Osteocyte (in vitro differentiated cells): Measurements from ENCODE around the gene NTF4. TPM values are rescaled to one million over a fixed set of nuclear protein-coding genes. Genes with fewer than 3 reads are reported as not detected.

Experiments used
- DNase-seq: peaks from one replicate; pipeline ENCODE4 v3.0.0; 2021; ENCODE audit warnings: mixed read lengths; ENCODE audit not compliant: unreplicated experiment; ENCODE audit errors: extremely low spot score
- H3K27ac Mint-ChIP-seq: one replicate; pipeline ENCODE4 v1.8.0; 2021; ENCODE audit warnings: mild to moderate bottlenecking, mixed read lengths; ENCODE audit not compliant: unreplicated experiment
- H3K27me3 Mint-ChIP-seq: one replicate; pipeline ENCODE4 v1.8.0; 2021; ENCODE audit warnings: mixed read lengths; ENCODE audit not compliant: unreplicated experiment
- H3K36me3 Mint-ChIP-seq: one replicate; pipeline ENCODE4 v1.8.0; 2021; ENCODE audit warnings: mixed read lengths; ENCODE audit not compliant: unreplicated experiment
- H3K4me1 Mint-ChIP-seq: one replicate; pipeline ENCODE4 v1.8.0; 2021; ENCODE audit warnings: mixed read lengths; ENCODE audit not compliant: unreplicated experiment
- H3K4me3 Mint-ChIP-seq: one replicate; pipeline ENCODE4 v1.8.0; 2021; ENCODE audit warnings: mild to moderate bottlenecking, moderate library complexity, mixed read lengths; ENCODE audit not compliant: unreplicated experiment
- H3K9me3 Mint-ChIP-seq: one replicate; pipeline ENCODE4 v1.8.0; 2021; ENCODE audit warnings: mixed read lengths; ENCODE audit not compliant: unreplicated experiment
- CTCF ChIP-seq: fragments of 200-600 bp; sonication (generic); IDR thresholded peaks from 2 replicates; pipeline ENCODE4 v1.5.0; 2021; ENCODE audit warnings: antibody characterized with exemption, mild to moderate bottlenecking, moderate library complexity
- long read RNA-seq: library from polyadenylated mRNA; unstranded; transcript quantifications from one replicate; pipeline ENCODE4 v2.0.0, GENCODE V29; 2021
- total RNA-seq: library from RNA; stranded (reverse); gene quantifications from 2 replicates; pipeline ENCODE4 v1.2.1, GENCODE V29; 2021

NTF4 gene
- not detected in 2 replicates for total RNA-seq
- long read RNA-seq = 0 reads

- no peak for DNase-seq
- TF ChIP-seq CTCF = no peak
- peaks cover 7% of the 10 kb centered on the region for H3K9me3 Mint-ChIP-seq
- H3K27ac Mint-ChIP-seq = peak within 1 kb of the TSS; percentile 54
- peak within 1 kb of the TSS; percentile 45 for H3K4me3 Mint-ChIP-seq
- no peaks in the 10 kb centered on the region for H3K36me3 Mint-ChIP-seq
- H3K27me3 Mint-ChIP-seq = peaks cover 38% of the 10 kb centered on the region
- H3K4me1 Mint-ChIP-seq = peaks cover 7% of the 10 kb centered on the region
Observed at GRCh38 chr19:49064768-49065611, at the start of gene NTF4. Gene NTF4, minus strand, starts transcription at chr19:49064818. Its CDS starts 2,821 bp downstream, at chr19:49061997.

- H3K4me3 Mint-ChIP-seq = peak within 1 kb of the TSS; percentile 84
- H3K4me1 Mint-ChIP-seq = peaks cover 27% of the 10 kb centered on the region
- H3K27me3 Mint-ChIP-seq = no peaks in the 10 kb centered on the region
- no peaks in the 10 kb centered on the region for H3K9me3 Mint-ChIP-seq
- peak; percentile 55 for TF ChIP-seq CTCF
- H3K27ac Mint-ChIP-seq = peak within 1 kb of the TSS; percentile 71
- H3K36me3 Mint-ChIP-seq = peaks cover 4% of the 10 kb centered on the region
- DNase-seq = peak; percentile 92
Observed at GRCh38 chr19:49113762-49114629, 49.4 kb upstream of the NTF4 start, which contains the start of gene LIN7B. Gene LIN7B, plus strand, starts transcription at chr19:49114370. Its CDS starts 35 bp downstream, at chr19:49114405.

GRCh38 chr19:49111218-49111998, 46.8 kb upstream of the NTF4 start:
- Mint-ChIP-seq H3K4me1 (peaks cover 14% of the 10 kb centered on the region), H3K27me3 (no peaks in the 10 kb centered on the region), H3K4me3 (no peak overlapping the region), H3K36me3 (peaks cover 20% of the 10 kb centered on the region), H3K9me3 (no peaks in the 10 kb centered on the region), H3K27ac (no peak overlapping the region)
- TF ChIP-seq CTCF = no peak
- no peak for DNase-seq

GRCh38 chr19:49110567-49110966, 45.9 kb upstream of the NTF4 start:
- Mint-ChIP-seq H3K4me3 (no peak overlapping the region), H3K4me1 (peaks cover 10% of the 10 kb centered on the region), H3K36me3 (peaks cover 23% of the 10 kb centered on the region), H3K27me3 (no peaks in the 10 kb centered on the region), H3K27ac (peak overlapping the region; percentile 27), H3K9me3 (no peaks in the 10 kb centered on the region)
- TF ChIP-seq CTCF = no peak
- DNase-seq = no peak
